ENCODE data around the gene QRFP.
"Not testable (repeated sequence)": the region's sequence is repeated elsewhere in the genome, so short reads cannot be mapped to it uniquely, and the experiment has no call there.

Gene QRFP

DNA sequence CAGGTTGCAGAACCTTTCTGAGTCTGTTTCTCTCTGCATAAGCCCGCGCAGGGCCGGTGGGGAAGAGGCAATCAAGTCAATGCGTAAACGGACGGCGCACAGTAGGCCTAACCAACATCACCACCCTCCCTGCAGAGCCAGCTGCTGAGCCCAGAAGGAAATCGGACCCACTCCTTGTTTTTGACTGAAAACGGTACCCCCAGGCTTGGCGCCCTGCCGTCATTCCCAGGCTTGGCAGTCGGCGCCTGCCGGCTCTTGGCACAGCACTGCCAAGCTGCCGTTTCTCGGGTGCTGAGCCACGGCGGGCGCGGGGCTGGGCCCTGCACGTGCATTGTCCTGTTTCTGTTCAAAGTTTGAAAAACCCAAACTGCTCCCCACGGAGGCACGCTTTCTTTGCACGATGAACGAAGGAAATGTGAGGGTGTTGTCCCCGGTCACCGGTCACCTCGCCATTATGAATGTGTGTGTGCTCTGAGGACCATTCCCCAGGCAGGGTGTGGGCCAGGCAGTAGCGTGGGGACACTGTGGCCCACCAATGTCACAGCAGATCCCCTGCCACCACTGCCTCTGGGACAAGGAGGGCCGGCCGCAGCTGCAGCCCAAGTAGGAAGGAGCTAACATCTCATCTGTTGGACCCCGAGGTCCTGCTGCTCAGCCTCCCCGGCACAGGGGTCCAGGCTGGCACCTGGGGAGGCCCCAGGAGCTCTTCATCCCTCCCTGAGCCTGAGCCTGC lies 22.4 kb upstream of the QRFP start:
- no peak for DNase-seq

DNA sequence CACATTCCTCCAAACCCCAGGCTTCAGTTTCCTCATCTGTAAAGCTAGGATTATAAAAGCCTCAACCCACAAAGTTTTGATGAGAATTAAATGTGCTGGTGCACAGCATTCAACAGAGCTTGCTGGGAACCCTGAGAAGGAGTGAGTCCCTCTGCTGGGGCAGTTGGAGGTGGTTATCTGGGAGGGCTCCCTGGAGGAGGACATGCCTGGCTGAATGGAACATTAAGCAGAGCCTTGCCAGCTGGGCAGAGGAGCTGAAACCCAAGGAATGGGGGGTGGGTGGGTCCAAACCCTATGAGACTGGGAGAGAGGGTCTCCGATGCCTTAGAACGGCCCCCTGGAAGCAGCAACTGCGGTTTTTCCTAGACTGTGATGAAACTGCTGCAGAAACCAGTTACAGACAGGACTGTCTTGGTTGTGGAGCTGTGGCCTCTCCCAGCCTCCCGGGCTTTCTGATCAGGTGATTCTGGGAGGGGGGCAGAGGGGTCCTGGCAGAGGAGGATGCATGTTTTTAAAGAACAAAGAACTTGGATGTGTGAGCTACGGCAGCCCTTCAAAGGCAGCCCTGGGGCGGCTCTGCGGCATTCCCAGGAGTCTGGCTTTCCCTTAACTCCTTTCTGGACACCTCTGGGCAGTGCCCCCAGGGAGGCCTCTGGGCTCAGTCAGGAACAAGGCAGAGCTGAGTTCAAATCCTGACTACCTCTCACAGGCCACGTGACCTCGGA lies 21.7 kb upstream of the QRFP start:
- no peak for DNase-seq

DNA sequence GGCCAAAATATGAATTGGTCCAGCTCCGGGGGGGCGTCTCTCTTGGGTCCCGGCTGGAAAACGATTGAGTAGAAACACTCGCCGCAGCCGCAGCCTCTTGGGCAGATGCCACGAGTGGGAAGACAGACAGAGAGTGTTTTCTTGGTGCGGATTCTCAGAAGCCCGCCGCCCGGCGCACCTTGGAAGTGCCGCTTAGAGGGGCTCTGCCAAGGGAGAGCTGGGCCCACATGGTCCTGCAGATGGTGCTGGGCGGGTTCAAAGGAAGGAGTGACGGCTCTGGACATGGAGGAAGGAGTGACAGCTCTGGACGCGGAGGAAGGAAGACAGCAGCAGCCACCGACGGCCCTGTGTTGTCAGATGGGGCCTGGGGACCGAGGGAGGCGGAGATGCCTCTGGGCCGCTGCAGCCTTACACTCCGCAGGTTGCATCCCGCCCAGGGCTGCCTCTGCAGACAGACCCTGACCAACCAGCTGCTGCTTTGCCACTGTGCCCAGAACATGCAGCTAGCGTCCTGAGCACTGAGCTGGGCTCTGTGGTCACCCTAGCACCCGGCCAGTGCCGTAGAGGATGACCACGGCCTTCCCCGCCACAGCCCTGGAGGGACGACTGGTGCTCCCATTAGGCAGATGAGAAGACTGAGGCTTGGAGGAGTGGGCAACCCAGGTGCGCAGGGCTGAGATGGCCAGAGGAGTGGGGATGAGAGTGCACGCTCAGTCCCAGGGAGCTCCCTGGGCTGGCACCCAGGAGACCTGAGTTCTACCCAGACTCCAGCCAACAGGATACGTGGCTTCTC lies 20.8 kb upstream of the QRFP start:
- no peak for DNase-seq

DNA sequence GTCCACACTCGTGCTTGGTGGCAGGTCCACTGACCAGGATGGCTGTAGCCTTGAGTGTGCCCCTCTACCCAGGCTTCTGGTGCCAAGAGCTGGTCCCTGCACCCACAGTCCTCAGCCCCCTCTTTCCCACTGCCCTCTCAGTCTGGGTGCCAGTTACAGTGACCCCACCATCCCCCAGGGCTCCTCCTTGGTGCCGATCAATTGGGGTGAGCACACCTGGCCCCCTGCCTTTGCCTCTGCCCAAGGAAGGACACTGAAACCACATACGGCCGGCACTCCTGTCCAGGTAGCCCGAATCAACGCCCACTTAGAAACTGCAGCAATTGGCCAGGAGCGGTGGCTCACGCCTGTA lies 18.5 kb upstream of the QRFP start:
- no peak for DNase-seq

DNA sequence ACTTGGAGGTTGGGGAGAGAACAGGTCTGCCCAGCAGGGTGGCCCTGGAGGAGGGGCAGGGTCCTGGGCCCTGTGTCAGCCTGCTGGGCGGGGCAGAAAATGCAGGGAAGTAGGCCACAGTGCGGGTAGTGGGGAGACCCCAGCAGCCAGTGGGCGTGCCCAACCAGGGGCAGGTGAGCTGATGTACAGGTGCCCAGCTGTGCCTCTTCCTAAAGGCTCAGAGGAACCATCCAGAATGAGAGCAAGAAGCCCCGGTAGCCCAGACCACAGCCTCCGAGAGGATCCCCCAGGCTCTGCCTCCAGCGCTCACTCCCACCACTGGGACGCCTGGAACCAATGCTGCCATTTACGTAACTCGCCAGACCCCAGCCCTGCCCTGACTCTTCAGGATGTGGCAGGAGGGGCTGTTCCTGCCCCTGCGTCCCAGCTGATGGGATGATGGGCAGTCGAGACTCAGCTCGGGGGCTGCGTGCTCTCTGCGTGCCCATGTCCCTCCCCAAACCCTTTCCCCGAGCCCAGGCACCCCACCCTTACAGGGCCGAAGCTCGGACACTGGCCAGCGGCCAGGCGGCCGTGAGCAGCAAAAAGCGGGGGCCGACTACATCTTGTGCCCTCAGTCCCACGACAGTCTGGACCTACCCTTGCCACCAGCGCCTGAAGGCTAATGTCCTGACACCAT lies 17.9 kb upstream of the QRFP start:
- no peak for DNase-seq

DNA sequence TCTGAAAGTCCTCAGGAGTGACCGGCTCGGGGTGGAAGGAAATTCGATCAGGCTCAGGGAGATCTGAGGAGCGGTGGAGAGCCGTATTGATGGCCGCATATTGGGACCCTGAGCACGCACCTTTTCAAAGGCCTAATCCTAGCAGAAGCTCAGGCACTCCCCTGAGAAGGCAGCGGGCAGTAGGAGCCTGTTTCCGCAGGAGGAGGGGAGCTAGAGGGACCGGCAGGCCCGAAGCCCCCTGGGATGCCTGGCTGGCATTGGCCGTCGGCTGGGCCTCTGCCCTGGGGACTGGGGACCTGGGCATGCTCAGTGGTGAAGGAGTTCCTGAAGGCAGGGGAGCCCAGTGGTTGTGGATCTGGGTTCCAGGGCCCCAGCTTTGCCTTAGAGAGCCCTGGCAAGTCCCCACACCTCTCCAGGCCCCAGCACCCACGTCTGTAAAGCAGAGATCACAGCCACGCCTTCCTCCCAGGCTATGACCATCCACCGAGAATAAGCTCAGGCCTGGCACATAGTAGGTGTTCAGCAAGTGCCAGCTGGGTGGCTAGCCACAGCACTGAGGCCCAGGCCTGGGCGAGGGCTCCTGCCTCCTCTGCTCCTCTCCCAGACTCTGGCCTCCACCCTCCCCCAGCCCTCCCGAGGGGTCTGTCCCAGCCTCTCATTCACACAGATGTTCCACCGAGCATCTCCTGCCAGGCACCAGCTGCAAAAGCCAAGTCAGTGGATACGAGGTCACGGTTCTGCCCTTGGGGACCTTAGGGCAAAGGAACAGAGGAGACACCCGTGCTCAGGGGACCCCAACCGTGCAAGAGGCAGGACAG lies 17.2 kb upstream of the QRFP start:
- peak; percentile 55 for DNase-seq

DNA sequence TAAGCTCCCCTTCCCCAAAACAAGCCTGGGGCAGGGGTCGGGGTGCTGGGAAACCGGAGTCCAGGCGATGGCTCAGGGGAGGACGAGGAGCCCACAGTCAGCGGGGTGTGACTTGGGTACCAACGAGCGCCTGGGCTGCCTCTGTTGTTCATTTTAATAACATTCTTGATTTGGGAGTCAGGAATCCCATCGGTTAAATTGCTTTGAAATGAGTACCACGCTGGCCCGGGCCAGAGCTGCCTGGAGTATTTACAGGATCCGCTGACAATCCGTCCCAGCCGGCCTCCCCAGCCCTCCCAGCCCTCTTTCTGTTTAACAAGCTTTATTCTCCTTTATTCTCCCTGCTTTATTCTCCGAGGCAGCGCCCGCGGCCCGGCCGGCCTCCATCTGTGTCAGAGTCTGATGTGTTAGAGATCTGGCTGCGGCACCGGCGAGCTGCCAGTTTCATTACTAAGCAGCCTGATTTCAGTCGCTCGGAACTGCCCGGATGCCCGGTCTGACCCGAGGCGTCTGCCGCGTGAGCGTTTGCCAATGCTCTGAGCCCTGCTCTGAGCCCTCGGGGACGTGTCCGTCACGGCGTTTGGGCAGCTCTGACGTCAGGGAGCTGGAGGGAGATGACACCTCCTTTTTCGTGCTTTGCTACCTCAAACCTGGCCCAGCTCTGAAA lies 16.5 kb upstream of the QRFP start:
- no peak for DNase-seq

DNA sequence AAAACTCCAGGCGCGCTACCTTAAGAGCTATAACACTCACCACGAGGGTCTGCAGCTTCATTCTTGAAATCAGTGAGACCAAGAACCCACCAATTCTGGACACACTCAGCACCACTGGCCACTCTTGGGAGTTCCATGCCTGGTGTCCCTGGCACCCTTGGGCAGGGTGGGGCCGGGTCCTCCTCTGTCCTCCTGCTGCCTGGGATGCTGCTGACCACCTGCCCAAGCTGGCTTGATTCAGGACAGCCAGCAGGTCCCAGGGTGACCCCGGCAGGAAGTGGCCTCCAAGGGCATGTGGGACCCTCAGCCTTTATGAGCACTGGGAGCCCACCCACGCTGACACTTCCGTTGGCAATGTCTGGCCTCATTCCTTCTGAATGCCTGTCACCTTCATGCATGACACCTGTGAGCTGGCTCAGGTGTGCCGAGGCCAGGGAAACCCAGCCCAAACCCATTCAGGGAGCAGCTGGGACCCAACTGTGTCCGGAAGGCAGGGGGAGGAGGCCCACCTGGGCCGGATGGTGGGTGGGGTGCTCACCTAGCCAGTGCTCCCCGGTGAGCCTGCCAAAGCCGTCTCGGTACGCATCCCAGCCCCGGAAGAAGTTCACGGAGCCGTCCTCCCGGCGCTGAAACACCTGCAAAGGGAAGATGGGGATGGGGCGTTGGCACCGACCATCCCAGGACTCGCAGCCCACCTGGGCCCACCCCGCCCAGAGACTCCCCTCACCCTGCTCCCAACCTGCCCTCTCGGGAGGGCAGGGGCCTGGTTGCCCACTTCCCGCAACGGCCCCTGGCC lies 14.8 kb upstream of the QRFP start:
- DNase-seq: no peak

DNA sequence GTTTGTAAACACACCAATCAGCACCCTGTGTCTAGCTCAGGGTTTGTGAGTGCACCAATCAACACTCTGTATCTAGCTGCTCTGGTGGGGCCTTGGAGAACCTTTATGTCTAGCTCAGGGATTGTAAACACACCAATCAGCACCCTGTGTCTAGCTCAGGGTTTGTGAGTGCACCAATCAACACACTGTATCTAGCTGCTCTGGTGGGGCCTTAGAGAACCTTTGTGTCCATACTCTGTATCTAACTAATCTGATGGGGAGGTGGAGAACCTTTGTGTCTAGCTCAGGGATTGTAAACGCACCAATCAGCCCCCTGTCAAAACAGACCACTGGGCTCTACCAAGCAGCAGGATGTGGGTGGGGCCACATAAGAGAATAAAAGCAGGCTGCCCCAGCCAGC lies 14.1 kb upstream of the QRFP start:
- DNase-seq: not testable (repeated sequence)

DNA sequence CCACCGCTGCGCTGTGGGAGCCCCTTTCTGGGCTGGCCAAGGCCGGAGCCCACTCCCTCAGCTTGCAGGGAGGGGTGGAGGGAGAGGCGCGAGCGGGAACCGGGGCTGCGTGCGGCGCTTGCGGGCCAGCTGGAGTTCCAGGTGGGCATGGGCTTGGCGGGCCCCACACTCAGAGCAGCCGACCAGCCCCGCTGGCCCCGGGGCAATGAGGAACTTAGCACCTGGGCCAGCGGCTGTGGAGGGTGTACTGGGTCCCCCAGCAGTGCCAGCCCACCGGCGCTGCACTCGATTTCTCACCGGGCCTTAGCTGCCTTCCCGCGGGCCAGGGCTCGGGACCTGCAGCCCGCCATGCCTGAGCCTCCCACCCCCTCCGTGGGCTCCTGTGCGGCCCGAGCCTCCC lies 13.4 kb upstream of the QRFP start:
- not testable (repeated sequence) for DNase-seq

DNA sequence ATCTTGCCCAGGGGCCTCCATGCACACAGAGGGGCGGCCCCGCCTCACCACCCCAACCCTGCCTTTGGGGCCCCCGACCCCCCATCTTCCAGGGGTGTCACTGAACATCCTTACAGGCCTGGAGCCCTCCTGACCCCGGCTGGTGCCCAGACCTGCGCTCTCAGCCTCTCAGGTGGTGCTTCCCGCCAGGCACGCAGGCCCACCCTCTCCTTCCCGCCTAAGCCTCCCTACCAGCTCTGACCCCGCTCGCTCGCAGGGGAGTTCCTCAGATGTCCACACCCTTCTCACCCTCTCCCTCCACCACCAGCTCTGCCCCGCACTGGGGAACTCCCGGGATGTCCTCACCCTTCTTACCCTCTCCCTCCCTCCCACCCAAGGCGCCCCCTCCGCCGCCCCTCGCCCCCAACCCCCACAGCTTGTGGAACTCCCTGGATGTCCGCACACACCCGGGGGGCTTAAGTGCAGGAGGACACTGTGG lies 12.3 kb upstream of the QRFP start:
- DNase-seq: no peak

DNA sequence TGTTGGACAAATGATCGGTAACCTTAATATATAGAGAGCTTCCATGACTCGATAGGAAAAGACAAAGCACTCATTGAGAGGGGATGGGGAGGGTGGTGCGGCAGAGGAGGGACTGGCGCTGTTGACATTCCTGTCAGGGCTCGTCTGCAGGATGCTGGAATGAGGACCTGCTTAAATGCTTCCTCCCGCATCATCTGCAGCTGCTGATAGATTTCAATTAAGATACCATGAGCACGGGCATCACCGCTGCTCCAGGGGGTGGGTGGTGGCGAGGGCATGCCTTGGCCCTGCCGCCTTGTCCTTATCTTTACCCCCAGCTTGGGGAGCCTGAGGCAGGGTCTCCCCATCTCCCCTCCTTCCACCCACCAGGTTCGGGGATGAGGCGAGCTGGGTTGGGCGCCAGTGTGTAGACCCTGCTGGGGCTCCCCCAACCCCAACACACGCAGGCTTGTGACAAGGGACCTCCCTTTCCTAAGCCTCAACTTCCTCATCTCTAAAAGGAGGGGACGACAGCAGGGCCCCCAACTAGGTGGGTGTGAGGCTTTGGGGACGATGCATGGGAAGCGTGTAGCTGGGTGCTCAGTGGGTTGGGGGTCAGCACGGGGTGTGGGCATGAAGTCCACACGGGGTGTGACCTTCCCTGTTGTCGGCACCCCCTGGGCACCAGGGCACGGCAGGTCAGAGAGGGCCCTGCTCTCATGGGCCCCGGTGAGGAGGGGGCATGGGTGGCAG lies 11.7 kb upstream of the QRFP start:
- DNase-seq: no peak

DNA sequence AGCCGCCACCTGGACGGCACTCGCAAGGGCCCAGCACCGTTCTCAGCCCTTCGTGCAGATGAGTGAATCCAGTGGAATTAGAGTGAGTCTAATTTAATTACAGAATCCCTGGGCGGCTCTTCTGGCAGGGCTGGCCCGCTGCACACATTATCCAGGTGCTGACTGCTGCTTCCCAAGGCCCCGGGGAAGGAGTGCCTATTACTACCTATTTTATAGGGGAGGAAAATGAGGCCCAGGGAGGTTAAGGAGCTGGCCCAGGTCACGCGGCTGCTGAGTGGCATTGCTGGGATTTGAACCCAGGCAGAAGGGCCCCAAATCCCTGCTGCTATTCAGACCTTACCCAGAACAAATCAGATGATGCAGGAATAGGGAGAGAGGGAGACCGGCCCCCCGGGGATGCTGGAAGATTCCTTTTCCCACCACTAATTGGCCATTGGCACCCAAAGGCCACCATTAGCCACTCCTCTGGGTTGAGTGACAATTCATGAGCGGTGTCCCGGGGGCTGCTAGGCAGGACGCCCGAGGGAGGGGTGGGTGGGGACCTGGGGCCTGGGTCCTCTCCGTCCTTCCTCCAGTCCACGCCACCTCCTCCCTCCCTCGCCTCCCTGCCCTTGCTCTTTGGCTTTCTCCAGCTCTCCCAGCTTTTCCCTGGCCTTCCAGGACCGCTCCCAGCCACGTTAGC lies 10.3 kb upstream of the QRFP start:
- DNase-seq: no peak

DNA sequence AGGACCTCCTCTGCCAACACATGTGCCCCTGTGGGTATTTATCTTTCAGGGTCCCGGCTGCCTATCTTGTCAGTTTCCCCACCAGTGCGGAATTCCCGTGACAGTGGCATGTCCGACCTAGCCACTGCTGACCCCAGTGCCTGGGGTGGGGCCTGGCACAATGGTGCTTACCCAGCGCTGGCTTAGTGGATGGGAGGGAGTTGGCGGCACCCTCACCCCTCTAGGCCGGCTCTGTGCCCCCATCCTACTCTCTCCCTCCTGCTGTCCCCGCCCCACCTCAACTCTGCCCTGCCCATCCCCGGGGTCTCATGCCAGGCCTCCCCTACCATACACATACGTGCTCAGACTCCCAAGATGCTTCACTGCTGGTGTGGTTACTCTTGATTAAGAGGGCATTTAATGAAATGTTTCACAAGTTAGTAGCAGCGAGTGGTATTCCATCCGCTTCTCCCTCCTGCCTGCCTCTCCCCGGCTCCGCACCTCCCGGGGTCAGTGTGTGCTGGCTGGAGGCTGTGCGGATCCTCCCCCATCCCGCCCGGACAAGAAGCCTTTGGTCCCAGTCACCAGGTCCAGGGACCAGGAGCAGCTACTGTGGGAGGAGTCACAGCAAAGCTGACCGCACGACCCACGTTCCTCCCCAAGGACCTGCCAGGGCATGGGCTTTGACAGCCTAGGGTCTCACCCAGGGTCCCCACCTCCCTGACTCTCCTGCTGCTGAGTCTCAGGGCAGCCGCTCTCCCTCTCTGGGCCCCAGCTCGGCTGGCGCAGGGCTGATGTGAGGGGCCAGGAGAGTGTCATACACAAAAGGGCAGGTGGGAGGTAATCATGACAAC lies 9.5 kb upstream of the QRFP start:
- DNase-seq: no peak

DNA sequence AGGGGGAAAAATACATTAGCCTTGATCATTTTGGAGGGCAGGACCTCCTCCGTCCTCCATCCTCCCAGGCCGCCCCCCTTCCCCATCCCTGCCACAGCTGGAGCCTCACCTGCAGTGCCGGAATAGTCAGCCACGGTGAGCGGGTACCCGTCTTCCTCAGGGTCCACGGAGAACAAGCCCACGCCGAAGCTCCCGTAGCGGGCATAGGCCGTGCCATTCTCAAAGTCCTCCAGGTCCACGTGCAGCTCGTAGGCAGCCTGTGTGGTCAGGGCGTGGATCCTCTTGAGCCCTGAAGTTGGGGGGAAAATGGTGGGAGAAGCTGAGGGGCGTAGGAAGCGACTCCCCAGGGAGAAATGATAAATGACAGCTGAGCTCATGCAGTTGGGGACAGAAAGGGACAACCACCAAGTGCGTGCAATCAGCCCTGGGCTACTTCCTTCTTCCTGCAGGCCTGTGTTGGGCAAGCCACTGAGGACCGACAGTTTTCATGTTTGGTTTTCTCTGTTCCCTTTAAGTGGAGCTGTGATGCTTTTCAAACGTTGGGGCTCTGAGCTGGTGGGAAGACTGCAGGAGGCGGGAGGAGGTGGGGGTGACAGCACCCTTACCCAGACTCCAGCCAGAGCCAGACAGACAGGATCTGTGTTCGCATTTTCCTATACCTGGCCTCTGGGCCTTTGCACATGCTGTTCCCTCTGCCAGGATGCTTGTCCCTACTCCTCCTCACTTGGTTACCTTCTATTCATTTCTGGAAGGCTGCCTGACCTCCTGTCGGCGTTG lies 8.7 kb upstream of the QRFP start:
- DNase-seq: no peak

DNA sequence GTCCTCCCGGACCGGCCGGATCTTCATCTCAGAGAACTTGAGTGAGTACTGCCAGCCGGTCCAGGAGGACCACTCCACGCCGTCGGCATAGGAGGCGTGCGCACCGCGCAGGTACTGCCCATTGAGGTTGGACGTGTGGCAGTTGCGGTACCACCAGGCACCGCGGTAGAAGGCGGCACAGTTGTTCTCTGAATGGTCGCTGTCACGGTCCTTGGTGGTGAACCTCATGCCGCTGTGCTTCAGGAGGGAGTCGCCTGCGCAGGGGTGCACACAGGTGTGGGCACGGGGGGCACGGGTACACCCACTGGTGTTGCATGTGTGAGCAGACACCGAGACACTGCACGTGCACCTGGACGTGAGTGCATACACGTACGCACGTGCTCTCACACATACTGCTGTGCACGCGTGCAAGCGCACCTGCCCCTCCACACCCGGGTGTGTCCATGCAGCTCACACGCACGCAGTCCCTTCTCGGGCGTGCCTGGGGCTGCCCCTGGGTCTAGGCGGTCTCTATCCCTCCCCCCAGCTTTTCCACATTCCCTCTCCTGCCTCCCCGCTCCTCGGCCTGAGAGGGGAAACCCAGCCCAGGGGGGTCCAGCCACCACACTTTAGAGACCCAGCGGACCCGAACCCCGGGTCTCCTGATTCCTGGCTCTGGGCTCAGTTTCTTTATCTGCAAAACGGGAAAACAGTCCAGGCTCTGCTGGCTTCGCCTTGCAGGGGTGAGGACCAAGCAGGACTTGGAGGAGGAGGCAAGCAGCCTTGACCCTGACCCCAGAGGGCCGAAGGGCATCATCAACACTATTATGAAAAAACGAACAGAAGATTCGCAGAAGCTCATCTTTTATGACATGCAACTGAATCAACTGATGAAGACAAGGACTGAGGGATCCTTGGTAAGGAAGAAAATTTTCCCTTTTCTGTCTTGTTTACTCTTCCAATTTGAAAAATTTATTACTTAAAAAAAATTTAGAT lies 7.7 kb upstream of the QRFP start:
- DNase-seq: no peak
